ENCODE data around the gene KHDRBS2. TPM values are rescaled to one million over a fixed set of nuclear protein-coding genes. Genes with fewer than 3 reads are reported as not detected.

KHDRBS2 gene
- total RNA-seq, 1 experiment from 2014 or later: not detected

DNA sequence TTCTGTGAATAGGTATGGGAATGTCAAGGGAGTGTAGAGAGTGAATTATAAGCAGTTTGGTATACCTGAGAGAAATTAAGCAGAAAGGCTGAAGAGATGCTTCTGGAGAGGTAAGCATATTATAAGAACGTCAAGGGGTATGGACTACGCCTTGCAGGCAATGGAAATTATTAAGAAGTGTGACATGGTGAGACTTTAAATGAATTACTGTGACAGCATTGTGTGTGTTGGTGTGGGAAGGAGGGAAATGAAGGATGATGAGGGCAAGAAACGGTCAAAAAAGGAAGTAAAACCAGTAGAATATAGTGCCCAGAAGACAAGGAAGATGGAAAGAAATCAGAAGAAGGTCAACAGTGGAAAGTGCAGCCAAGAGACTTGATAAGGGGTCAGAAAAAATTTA, 5.9 kb downstream of the KHDRBS2 start:
- intact Hi-C loops (cut with micrococcal nuclease): loop anchor here (5.0 to 10.0 kb wide), 2 partner anchors 497 to 565 kb away; no protein-coding TSS in a partner anchor
- Mint-ChIP-seq H3K4me1 (ENCODE audit: insufficient read depth, unreplicated experiment) (no peaks in the 10 kb centered on the region), H3K27me3 (ENCODE audit: insufficient read depth, unreplicated experiment) (peaks cover 2% of the 10 kb centered on the region), H3K36me3 (ENCODE audit: insufficient read depth, unreplicated experiment) (no peaks in the 10 kb centered on the region), H3K27ac (ENCODE audit: low read depth, unreplicated experiment) (no peak overlapping the region), H3K4me3 (ENCODE audit: unreplicated experiment) (no peak overlapping the region), H3K9me3 (ENCODE audit: unreplicated experiment) (no peaks in the 10 kb centered on the region)
- ChIA-PET POLR2A (no interaction called here), CTCF (no interaction called here)
- TF ChIP-seq, protein P1, sequence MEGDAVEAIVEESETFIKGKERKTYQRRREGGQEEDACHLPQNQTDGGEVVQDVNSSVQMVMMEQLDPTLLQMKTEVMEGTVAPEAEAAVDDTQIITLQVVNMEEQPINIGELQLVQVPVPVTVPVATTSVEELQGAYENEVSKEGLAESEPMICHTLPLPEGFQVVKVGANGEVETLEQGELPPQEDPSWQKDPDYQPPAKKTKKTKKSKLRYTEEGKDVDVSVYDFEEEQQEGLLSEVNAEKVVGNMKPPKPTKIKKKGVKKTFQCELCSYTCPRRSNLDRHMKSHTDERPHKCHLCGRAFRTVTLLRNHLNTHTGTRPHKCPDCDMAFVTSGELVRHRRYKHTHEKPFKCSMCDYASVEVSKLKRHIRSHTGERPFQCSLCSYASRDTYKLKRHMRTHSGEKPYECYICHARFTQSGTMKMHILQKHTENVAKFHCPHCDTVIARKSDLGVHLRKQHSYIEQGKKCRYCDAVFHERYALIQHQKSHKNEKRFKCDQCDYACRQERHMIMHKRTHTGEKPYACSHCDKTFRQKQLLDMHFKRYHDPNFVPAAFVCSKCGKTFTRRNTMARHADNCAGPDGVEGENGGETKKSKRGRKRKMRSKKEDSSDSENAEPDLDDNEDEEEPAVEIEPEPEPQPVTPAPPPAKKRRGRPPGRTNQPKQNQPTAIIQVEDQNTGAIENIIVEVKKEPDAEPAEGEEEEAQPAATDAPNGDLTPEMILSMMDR (IDR thresholded peaks at IDR 0.05; ENCODE audit: unreplicated experiment): no peak
- BruUV-seq (replicated peaks): no TSS peak
- no peak for DNase-seq (ENCODE audit: unreplicated experiment)

- BruUV-seq (replicated peaks): no TSS peak
- Mint-ChIP-seq H3K27me3 (ENCODE audit: insufficient read depth, unreplicated experiment) (no peaks in the 10 kb centered on the region), H3K36me3 (ENCODE audit: insufficient read depth, unreplicated experiment) (no peaks in the 10 kb centered on the region), H3K9me3 (ENCODE audit: unreplicated experiment) (no peaks in the 10 kb centered on the region), H3K4me1 (ENCODE audit: insufficient read depth, unreplicated experiment) (no peaks in the 10 kb centered on the region), H3K4me3 (ENCODE audit: unreplicated experiment) (no peak overlapping the region), H3K27ac (ENCODE audit: low read depth, unreplicated experiment) (no peak overlapping the region)
- intact Hi-C loops (cut with micrococcal nuclease): no loop called here
- TF ChIP-seq, protein P1 (IDR thresholded peaks at IDR 0.05; ENCODE audit: unreplicated experiment): no peak
- DNase-seq (ENCODE audit: unreplicated experiment): peak; percentile 23
- POLR2A ChIA-PET: no interaction called here
- CTCF ChIA-PET: interaction anchor here (1.5 kb wide), 1 partner anchor 12 kb away, joined by 5 read pairs; no protein-coding TSS in a partner anchor
Observed at GRCh38 chr6:62272114-62272513, 13.9 kb downstream of the KHDRBS2 start.

GRCh38 chr6:62265906-62266525, 20.0 kb downstream of the KHDRBS2 start:
- H3K4me3 Mint-ChIP-seq (ENCODE audit: unreplicated experiment): no peak overlapping the region
- CTCF ChIA-PET: interaction anchor here (0.6 to 1.5 kb wide), 4 partner anchors 18 to 457 kb away, joined by 3 to 8 read pairs (median 6); no protein-coding TSS in a partner anchor

GRCh38 chr6:62262283-62262682, 23.7 kb downstream of the KHDRBS2 start:
- no TSS peak for BruUV-seq (replicated peaks)
- CTCF ChIA-PET: no interaction called here
- Mint-ChIP-seq H3K27me3 (ENCODE audit: insufficient read depth, unreplicated experiment) (peaks cover 3% of the 10 kb centered on the region), H3K4me3 (ENCODE audit: unreplicated experiment) (no peak overlapping the region), H3K27ac (ENCODE audit: low read depth, unreplicated experiment) (no peak overlapping the region), H3K36me3 (ENCODE audit: insufficient read depth, unreplicated experiment) (no peaks in the 10 kb centered on the region), H3K9me3 (ENCODE audit: unreplicated experiment) (no peaks in the 10 kb centered on the region), H3K4me1 (ENCODE audit: insufficient read depth, unreplicated experiment) (no peaks in the 10 kb centered on the region)
- intact Hi-C loops (cut with micrococcal nuclease): no loop called here
- POLR2A ChIA-PET: no interaction called here
- TF ChIP-seq, protein P1 (IDR thresholded peaks at IDR 0.05; ENCODE audit: unreplicated experiment): no peak
- no peak for DNase-seq (ENCODE audit: unreplicated experiment)

More at GRCh38 chr6:62265906-62266525, 20.0 kb downstream of the KHDRBS2 start:
- BruUV-seq (replicated peaks): no TSS peak
- no peaks in the 10 kb centered on the region for H3K27me3 Mint-ChIP-seq (ENCODE audit: insufficient read depth, unreplicated experiment)
- TF ChIP-seq, protein P1 (IDR thresholded peaks at IDR 0.05; ENCODE audit: unreplicated experiment): no peak
- no peaks in the 10 kb centered on the region for H3K9me3 Mint-ChIP-seq (ENCODE audit: unreplicated experiment)
- intact Hi-C loops (cut with micrococcal nuclease): no loop called here
- H3K27ac Mint-ChIP-seq (ENCODE audit: low read depth, unreplicated experiment): no peak overlapping the region
- no peaks in the 10 kb centered on the region for H3K36me3 Mint-ChIP-seq (ENCODE audit: insufficient read depth, unreplicated experiment)
- no peak for DNase-seq (ENCODE audit: unreplicated experiment)
- no peaks in the 10 kb centered on the region for H3K4me1 Mint-ChIP-seq (ENCODE audit: insufficient read depth, unreplicated experiment)
- POLR2A ChIA-PET: no interaction called here
